NCI-H82 (cell line): ENCODE results near the gene HIC1.
A peak's percentile ranks its signal among the peaks of the same experiment; 100 is the strongest.
"Not testable (repeated sequence)": the region's sequence is repeated elsewhere in the genome, so short reads cannot be mapped to it uniquely, and the experiment has no call there.

Source experiments
- DNase-seq: peaks from one replicate; lab custom pipeline; 2025; lab: John Stamatoyannopoulos, UW

Gene HIC1

DNA sequence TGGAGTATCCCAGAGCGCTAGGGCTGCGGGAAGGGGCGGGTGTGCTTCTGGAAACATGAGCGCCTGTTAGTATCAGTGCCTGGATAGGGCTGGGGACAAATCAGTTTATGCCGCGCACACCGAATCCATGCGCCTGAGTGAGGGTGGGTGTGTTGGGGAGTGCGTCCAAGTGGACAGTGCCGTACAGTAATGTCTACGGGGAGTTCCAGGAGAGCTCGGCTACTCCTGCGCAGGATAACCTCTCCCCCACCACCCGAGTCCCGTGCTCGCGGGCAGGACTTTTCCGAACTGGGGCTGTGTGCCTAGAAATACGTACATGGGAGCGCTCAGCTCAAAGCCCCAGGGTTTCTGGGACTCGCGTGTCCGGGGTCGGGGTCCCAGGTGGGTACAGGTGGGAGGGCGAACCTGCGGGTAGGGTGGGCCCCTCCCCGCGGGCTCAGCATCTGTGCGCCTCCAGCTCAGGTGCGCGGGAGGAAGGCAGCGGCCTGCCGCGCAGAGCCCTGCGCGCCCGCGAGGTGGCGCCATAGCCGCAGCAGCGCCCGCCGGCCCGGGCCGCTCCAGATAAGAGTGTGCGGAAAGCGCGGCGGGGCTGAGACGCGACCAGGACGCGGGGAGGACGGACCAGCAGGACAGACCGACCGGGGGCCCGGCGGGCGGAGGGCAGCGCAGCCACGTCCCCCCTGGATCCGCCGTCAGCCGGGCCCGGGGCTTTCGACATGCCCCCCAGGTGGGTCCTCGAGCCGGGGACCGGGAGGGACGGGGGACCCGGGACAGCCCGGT is at the start of gene HIC1:
Gene HIC1, plus strand, starts transcription at position 592 of the 780 bp plus-strand sequence. CDS start 1,588 bp downstream, outside the sequence.
- DNase-seq, result peak; percentile 80

DNA sequence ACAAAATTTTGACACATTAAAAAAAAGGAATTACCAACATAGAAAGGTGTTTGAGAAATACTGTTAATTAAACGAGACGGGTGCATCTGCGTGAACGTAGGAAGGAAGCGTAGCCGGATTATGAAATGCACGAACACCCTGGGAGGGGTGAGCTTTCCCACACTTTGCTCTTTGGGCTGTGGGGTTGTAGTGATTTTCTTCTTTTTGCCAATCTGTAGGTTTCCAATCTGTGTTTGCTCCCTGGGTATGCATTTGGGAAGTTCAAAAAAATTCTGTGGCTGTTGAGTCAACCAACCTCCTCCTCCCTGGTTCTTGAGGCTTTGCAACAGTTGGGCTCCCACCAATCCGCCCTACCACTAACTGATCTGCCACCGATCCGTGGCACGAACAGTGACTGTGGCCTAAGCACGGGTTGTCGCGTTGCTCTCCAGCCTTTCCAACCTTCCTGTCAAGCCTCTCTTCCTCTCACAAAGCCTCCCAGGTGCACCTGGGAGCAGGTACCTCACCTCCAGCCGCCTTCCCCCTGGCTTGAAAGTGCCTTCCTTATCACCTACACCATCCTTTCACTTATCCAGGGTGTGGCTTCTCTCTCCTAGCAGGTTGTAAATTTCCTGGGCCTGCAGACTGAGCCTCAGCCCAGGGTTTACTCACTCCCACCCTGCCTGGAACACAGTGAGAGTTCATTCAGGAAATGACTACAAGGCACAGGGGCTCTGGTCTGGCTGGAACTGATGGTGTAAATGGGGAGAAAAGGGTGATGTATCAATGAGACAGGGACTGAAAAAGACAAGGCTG is 46.4 kb upstream of the HIC1 start:
- DNase-seq, result no peak

GRCh38 chr17:2009737-2010136 is 45.2 kb upstream of the HIC1 start:
- DNase-seq, result no peak

GRCh38 chr17:2011411-2012371 is 43.2 kb upstream of the HIC1 start:
- no peak for DNase-seq

DNA sequence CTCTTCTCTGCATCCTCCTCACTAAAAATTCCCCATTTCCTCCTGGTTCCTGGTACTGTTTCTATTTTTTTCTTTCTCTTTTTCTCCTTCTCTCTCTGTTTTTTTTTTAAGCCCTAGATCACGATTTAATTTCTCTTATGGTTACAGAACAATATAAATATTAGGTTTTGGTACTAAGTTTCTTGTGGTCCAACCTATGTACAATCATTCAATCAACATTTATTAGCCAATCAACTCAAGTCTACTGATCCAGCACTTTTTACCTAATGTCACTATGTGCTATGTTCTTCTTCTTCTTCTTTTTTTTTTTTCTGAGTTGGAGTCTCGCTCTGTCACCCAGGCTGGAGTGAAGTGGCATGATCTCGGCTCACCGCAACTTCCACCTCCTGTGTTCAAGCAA is 42.4 kb upstream of the HIC1 start:
- DNase-seq, result no peak

GRCh38 chr17:2013220-2013993 is 41.5 kb upstream of the HIC1 start:
- DNase-seq, result not testable (repeated sequence)

GRCh38 chr17:2013994-2014317 is 40.9 kb upstream of the HIC1 start:
- DNase-seq, result no peak

- no peak for DNase-seq
These were observed 39.6 kb upstream of the HIC1 start for GRCh38 chr17:2015314-2015713.

DNA sequence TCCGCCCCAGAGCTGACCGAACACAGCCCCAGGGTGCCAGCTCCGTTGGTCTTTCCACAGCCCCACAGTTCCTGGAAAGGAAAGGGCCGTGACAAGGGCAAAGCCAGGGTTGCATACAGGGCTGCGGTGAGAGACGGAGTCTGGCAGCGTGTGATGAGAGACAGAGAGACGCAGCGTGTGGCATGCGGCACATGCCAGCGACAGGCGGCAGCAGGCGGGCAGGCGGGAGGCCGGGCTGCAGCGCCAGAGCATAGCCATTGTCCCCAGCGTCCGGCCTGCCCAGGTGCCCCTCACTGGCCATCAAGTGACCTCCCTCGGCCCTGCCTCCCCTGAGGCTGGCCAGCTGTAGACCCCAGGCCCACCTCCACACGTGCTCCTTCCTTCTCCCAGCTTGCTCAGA is 38.4 kb upstream of the HIC1 start:
- no peak for DNase-seq

GRCh38 chr17:2017274-2017941 is 37.5 kb upstream of the HIC1 start:
- no peak for DNase-seq

DNA sequence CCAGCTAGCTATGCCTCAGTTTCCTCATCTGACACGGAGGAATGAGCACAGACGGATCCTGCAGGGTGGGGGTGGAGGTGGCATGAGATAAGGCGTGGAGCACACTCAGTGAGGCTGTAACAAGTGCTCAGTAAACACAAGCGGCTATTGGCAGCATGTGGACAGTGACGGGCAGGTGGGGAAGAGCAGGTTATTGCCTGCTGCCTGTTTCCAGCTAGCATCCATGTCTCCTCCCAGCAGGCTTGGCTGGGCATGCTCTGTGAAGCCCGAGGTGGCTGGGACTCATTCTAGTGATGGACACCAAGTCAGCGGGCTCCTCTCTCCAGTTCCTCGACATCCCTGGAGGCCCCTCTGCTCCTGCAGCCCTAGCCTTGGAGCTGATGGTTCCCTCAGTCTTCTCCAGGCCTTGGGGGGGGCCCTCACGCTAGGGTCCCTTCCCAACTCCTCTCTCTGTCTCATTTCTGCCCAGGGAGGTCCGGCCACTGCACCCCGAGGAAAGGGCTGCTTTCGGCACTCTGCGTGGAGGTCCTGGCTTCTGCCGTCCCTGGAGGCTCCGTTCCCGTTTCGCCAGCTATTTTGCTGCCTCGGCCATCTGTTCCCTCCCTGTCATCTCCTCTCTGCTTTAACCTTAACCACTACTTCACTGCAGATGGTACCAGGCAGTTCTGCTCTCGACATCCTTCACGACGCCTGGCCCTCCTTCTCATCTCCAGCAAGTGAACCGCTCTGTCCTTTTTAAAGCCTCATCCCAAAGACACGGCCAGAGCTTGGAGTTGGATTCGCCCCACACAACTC is 36.0 kb upstream of the HIC1 start:
- peak; percentile 83 for DNase-seq

- no peak for DNase-seq
These were observed 35.2 kb upstream of the HIC1 start for GRCh38 chr17:2019723-2020122.

DNA sequence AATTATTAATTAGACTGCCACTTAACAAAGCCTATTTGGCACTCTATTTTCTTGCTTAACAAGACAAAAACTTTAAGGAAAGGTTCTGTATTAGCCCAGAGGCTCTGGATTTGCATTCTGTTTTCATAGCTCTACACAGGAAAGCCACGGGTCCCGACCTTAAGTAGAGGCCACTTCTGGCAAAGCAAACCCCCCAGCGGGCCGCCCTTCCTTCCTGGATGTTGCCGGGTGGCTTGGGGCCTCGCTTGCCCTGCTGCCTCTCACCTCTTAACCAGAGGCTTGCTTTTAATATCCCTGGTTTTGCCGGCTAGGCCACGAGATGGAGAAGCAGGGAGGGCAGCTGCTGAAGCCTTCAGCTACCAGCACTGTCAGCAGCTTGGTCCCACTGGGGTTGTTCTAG is 34.2 kb upstream of the HIC1 start:
- DNase-seq, result no peak

DNA sequence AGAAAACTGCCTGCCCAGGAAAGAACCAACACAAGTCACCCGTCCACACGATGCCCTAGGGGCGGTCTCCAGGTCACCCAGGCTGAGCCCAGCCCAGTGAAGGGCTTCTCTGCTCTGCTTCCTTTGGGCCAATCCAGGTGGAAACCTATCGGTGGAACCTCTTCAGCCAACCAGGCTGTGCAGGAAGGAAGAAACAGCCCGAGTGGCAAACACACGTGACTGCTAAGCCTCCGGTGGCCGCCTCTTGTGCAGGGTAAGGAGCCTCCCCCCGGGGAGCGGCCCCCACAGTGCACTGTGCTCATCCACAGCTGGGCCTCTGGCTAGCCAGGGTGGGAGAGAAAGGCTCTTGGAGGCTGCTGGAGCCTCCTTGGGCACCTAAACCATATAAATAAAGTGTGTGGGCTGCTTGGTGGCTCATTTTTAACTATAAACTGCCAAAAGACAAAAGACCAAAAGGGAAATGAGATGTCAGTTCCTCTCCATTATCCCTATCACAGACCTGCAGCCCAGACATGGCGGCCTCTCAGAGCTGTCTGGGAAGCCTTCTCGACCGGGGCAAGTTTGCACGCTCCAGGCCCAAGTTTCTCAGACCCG is 32.2 kb upstream of the HIC1 start:
- DNase-seq, result no peak

GRCh38 chr17:2023256-2023655 is 31.6 kb upstream of the HIC1 start:
- no peak for DNase-seq

- DNase-seq, result peak; percentile 94
These were observed 31.0 kb upstream of the HIC1 start for GRCh38 chr17:2023692-2024571.

DNA sequence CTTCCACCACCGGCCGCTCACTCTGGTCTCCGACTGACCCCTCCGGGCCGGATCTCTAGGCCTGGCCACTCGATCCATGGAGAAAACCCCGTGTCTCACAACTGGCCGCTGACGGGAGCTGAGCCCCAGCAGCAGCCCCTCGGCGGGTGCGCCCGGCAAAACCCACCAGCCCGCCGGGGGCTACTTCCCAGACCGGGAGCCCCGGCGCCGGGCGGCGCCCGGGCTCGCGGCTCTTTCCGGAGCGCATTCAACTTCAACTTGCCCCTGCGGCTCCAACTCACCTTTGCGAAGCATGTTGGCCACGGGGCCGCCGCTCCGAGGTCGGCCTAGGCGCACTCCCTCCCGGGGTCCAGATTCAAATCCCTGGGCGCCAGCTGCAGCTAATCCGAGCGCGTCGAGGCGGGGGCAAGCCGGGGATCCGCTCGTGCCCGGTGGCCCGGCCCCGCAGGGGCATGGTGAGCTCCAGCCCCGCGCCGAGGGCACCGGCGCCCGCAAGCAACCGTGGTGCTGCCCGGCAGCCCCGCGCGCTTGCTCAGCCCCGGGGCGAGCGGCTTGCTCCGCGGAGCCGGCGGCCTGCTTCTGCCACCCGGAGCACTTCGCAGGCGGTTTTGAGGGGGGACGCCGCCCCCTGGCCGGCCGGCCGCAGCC is 30.2 kb upstream of the HIC1 start:
- DNase-seq, result peak; percentile 60

DNA sequence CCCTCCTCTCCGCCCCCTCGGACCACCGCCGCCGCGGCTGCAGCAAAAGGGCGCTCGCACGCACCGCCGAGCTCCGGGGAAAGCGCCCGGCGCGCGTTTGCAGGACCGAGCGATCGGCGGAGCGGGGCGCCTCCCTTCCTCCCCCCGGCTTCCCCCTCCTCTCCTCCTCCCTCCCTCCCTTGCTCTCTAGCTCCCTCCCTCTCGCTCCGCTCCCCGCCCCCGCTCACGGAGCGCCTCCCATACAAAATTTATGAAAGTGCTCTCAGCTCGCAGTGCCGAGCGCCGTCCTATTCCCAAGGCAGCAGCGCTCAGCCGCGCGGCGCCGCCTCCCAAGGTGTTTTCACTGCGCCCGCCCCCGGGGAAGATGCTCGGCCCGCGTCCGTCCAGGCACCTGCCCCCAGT is 29.7 kb upstream of the HIC1 start, which contains the start of gene RTN4RL1:
Gene RTN4RL1, minus strand, starts transcription at position 115 of the 402 bp plus-strand sequence. CDS start 469 bp downstream, outside the sequence.
- DNase-seq, result peak; percentile 95
